ENCODE data around the gene SH3BP1.

SH3BP1 gene

DNA sequence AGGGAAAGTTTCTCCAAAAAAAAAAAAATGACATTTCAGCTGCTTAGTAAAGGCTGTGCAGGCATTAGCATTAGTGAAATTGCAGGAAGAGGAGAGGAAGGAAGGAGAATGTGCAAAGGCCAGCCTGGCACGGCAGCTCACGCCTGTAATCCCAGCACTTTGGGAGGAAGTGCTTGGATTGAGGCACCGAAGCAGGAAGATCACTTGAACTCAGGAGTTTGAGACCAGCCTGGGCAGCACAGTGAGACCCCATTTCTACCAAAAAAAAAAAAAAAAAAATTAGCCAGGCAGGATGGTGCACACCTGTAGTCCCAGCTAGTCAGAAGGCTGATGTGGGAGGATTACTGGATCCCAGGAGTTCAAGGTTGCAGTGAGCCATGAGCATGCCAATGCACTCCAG, 65.2 kb downstream of the SH3BP1 start:
- no peak for DNase-seq (ENCODE audit: low read depth in 1 of 2, low spot score in 1 of 2)

DNA sequence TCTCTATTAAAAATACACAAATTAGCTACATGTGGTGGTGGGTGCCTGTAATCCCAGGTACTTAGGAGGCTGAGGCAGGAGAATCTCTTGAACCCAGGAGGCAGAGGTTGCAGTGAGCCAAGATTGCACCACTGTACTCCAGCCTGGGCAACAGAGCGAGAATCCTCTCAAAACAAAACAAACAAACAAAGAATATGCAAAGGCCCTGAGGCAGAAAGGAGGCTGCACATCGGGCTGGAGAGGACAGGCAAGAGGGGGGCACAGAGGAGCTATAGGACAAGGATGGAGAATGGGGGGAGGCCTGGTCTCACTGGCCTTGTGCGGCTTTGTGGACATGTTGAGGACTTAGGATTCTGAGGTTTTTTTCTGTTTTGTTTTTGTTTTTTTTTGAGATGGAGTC, 65.7 kb downstream of the SH3BP1 start:
- DNase-seq (ENCODE audit: low read depth in 1 of 2, low spot score in 1 of 2) = no peak

Data from activated T-helper 1 cell treated with anti-CD3 and anti-CD28 coated beads, Interleukin-2, amount 50 U/mL, for 16 hours (primary cell).